Neural cell (in vitro differentiated cells): Measurements from ENCODE around the gene SCART1. TPM values are rescaled to one million over a fixed set of nuclear protein-coding genes. Genes with fewer than 3 reads are reported as not detected.

Source experiments
- H2AFZ ChIP-seq: fragments of 200-600, 300-800 bp; sonication (generic), shearing (Covaris generic); 2 replicates; pipeline ENCODE4 v1.6.0; 2014; ENCODE audit warnings: low read depth, mild to moderate bottlenecking, antibody characterized with exemption, low read length, moderate library complexity
- H3F3A ChIP-seq: fragments of 200-600 bp; shearing (Covaris generic); 2 replicates; pipeline ENCODE4 v1.6.1; 2016; ENCODE audit warnings: mild to moderate bottlenecking, moderate library complexity, mixed read lengths, antibody characterized with exemption, low read length; ENCODE audit not compliant: insufficient read depth, poor library complexity, severe bottlenecking
- H3K27ac ChIP-seq: fragments of 200-600, 300-800 bp; sonication (generic), shearing (Covaris generic); 2 replicates; pipeline ENCODE4 v1.5.1; 2014; ENCODE audit warnings: mild to moderate bottlenecking, low read length, moderate library complexity
- H3K27me3 ChIP-seq: fragments of 300-800, 200-600 bp; sonication (generic), shearing (Covaris generic); 2 replicates; pipeline ENCODE4 v1.6.0; 2014; ENCODE audit warnings: mild to moderate bottlenecking, low read depth, low read length, moderate library complexity; ENCODE audit not compliant: insufficient read depth
- H3K36me3 ChIP-seq: fragments of 300-800, 200-600 bp; sonication (generic), shearing (Covaris generic); 2 replicates; pipeline ENCODE4 v1.5.1; 2014; ENCODE audit warnings: mild to moderate bottlenecking, antibody characterized with exemption, low read length, moderate library complexity; ENCODE audit not compliant: insufficient read depth
- H3K4me2 ChIP-seq: fragments of 300-800, 200-600 bp; sonication (generic), shearing (Covaris generic); 2 replicates; pipeline ENCODE4 v1.6.0; 2014; ENCODE audit warnings: mild to moderate bottlenecking, low read length
- H3K4me3 ChIP-seq: fragments of 300-800, 200-600 bp; sonication (generic), shearing (Covaris generic); 2 replicates; pipeline ENCODE4 v1.5.1; 2014; ENCODE audit warnings: mild to moderate bottlenecking, low read length, moderate library complexity
- H3K79me2 ChIP-seq: fragments of 200-600 bp; shearing (Covaris generic); replicated peaks from 2 replicates; pipeline ENCODE4 v1.6.0; 2014; ENCODE audit warnings: mild to moderate bottlenecking, low read length, moderate library complexity; ENCODE audit not compliant: insufficient read depth
- H3K9ac ChIP-seq: fragments of 300-800, 200-600 bp; sonication (generic), shearing (Covaris generic); 2 replicates; pipeline ENCODE4 v1.6.1; 2016; ENCODE audit warnings: mild to moderate bottlenecking, low read length, mixed read lengths
- H3K9me2 ChIP-seq: fragments of 200-600 bp; shearing (Covaris generic); 2 replicates; pipeline ENCODE4 v1.6.1; 2016; ENCODE audit warnings: mild to moderate bottlenecking, low read length, mixed read lengths; ENCODE audit not compliant: insufficient read depth
- H3K9me3 ChIP-seq: fragments of 200-600, 300-800 bp; sonication (generic), shearing (Covaris generic); 2 replicates; pipeline ENCODE4 v1.6.1; 2016; ENCODE audit warnings: mild to moderate bottlenecking, mixed run types, low read length, moderate library complexity, mixed read lengths
- H4K20me1 ChIP-seq: fragments of 200-600 bp; shearing (Covaris generic); 2 replicates; pipeline ENCODE4 v1.6.1; 2016; ENCODE audit warnings: mild to moderate bottlenecking, mixed run types; ENCODE audit not compliant: insufficient read depth
- CTCF ChIP-seq: fragments of 450-650 bp; IDR thresholded peaks from 2 replicates; pipeline ENCODE4 v1.5.1; 2014; ENCODE audit warnings: antibody characterized with exemption, mild to moderate bottlenecking, moderate library complexity; ENCODE audit not compliant: poor library complexity, severe bottlenecking
- EP300 ChIP-seq: fragments of 450-650 bp; conservative IDR thresholded peaks from 2 replicates; pipeline ENCODE4 v1.6.1; 2014; ENCODE audit warnings: antibody characterized with exemption, mild to moderate bottlenecking, moderate library complexity; ENCODE audit not compliant: poor library complexity, severe bottlenecking
- EZH2 ChIP-seq: fragments of 200-600, 300-800 bp; shearing (Covaris generic), sonication (generic); IDR thresholded peaks from 2 replicates; pipeline ENCODE4 v1.6.1; 2014; ENCODE audit warnings: antibody characterized with exemption, low read length, borderline replicate concordance, mild to moderate bottlenecking; ENCODE audit not compliant: insufficient read depth, poor library complexity, severe bottlenecking
- MXI1 ChIP-seq: fragments of 450-650 bp; conservative IDR thresholded peaks from 2 replicates; pipeline ENCODE4 v1.6.1; 2014; ENCODE audit warnings: antibody characterized with exemption, mild to moderate bottlenecking; ENCODE audit not compliant: poor library complexity, severe bottlenecking
- POLR2AphosphoS5 ChIP-seq: IDR thresholded peaks from 2 replicates; pipeline ENCODE4 v1.6.1; 2012
- RAD21 ChIP-seq: fragments of 450-650 bp; conservative IDR thresholded peaks from 2 replicates; pipeline ENCODE4 v1.6.1; 2014; ENCODE audit warnings: antibody characterized with exemption, mild to moderate bottlenecking, moderate library complexity
- REST ChIP-seq: IDR thresholded peaks from 2 replicates; pipeline ENCODE4 v1.6.1; 2012; ENCODE audit warnings: borderline replicate concordance
- SMC3 ChIP-seq: fragments of 450-650 bp; conservative IDR thresholded peaks from 2 replicates; pipeline ENCODE4 v1.6.1; 2014; ENCODE audit warnings: antibody characterized with exemption, mild to moderate bottlenecking, moderate library complexity; ENCODE audit not compliant: poor library complexity
- TAF1 ChIP-seq: IDR thresholded peaks from 2 replicates; pipeline ENCODE4 v1.6.1; 2012; ENCODE audit warnings: low read depth
- polyA plus RNA-seq: library from polyadenylated mRNA; depleted of rRNA; stranded (reverse); fragments of >200 nt; gene quantifications from 2 replicates; pipeline ENCODE4 v1.2.3, GENCODE V29; 2014

SCART1 gene
- polyA plus RNA-seq, 1 donor from 2014 or later = 4.3 TPM

- Histone ChIP-seq H3K9me2 (no peaks in the 10 kb centered on the region), H3K4me2 (no peak overlapping the region), H2AFZ (no peak overlapping the region), H3K9ac (no peak overlapping the region), H3K4me3 (no peak overlapping the region), H3F3A (no peaks in the 10 kb centered on the region), H3K36me3 (no peaks in the 10 kb centered on the region), H3K79me2 (no peaks in the 10 kb centered on the region), H3K27me3 (no peaks in the 10 kb centered on the region), H4K20me1 (no peaks in the 10 kb centered on the region), H3K9me3 (peaks cover 3% of the 10 kb centered on the region), H3K27ac (no peak overlapping the region)
- TF ChIP-seq CTCF (no peak), RAD21 (no peak), TAF1 (no peak), MXI1 (no peak), POLR2AphosphoS5 (no peak), EP300 (no peak), REST (no peak), EZH2 (no peak), SMC3 (no peak)
Measured at GRCh38 chr10:133511907-133512528, 58.3 kb downstream of the SCART1 start.

GRCh38 chr10:133515471-133515870 is 61.7 kb downstream of the SCART1 start:
- no peaks in the 10 kb centered on the region for H3F3A ChIP-seq
- no peaks in the 10 kb centered on the region for H3K9me2 ChIP-seq
- H3K36me3 ChIP-seq = no peaks in the 10 kb centered on the region
- H3K9ac ChIP-seq = no peak overlapping the region
- H3K27ac ChIP-seq = no peak overlapping the region
- no peaks in the 10 kb centered on the region for H3K79me2 ChIP-seq
- no peak overlapping the region for H3K4me3 ChIP-seq
- no peak for TF ChIP-seq CTCF
- no peak for TF ChIP-seq MXI1
- TF ChIP-seq RAD21 = no peak
- no peak for TF ChIP-seq SMC3
- no peak for TF ChIP-seq POLR2AphosphoS5
- TF ChIP-seq TAF1 = no peak
- TF ChIP-seq EP300 = no peak
- no peak for TF ChIP-seq REST
- no peak for TF ChIP-seq EZH2
- peaks cover 2% of the 10 kb centered on the region for H3K9me3 ChIP-seq
- H2AFZ ChIP-seq = no peak overlapping the region
- H4K20me1 ChIP-seq = no peaks in the 10 kb centered on the region
- no peaks in the 10 kb centered on the region for H3K27me3 ChIP-seq
- H3K4me2 ChIP-seq = no peak overlapping the region
